Endometrial microvascular endothelial cells (primary cell): Measurements from ENCODE around the gene LIMS3. TPM values are rescaled to one million over a fixed set of nuclear protein-coding genes. Genes with fewer than 3 reads are reported as not detected.

Source experiments
- total RNA-seq: library from RNA; depleted of rRNA; stranded (reverse); fragments of >200 nt; gene quantifications from one replicate; pipeline ENCODE4 v1.2.3, GENCODE V29; 2015; ENCODE audit errors: inconsistent ontology term

The LIMS3 gene
- total RNA-seq, 1 donor from 2014 or later, result not detected

Other genes starting within 250 kb of the LIMS3 start
- gene RGPD5, start 104.4 kb upstream of the LIMS3 start, total RNA-seq, result 10.1 TPM
- 141 TPM for gene MALL, start 217.1 kb downstream of the LIMS3 start, total RNA-seq